Brain microvascular endothelial cell (primary cell): ENCODE measurements around the gene PRDM16.

Experiments used
- DNase-seq: peaks from one replicate; pipeline ENCODE4 v3.0.0-alpha.2; 2020
- H3K27ac ChIP-seq: fragments of 250-450 bp; sonication (Bioruptor Pico); 2 replicates; pipeline ENCODE4 v1.5.1; 2020; ENCODE audit warnings: mild to moderate bottlenecking, moderate library complexity
- H3K27me3 ChIP-seq: fragments of 250-450 bp; sonication (Bioruptor Pico); replicated peaks from 2 replicates; pipeline ENCODE4 v1.5.1; 2020; ENCODE audit warnings: mild to moderate bottlenecking
- H3K36me3 ChIP-seq: fragments of 250-450 bp; sonication (Bioruptor Pico); replicated peaks from 2 replicates; pipeline ENCODE4 v1.5.1; 2020; ENCODE audit warnings: mild to moderate bottlenecking
- H3K4me3 ChIP-seq: 2 replicates; pipeline ENCODE4 v1.5.1; 2011; ENCODE audit warnings: low read depth, mild to moderate bottlenecking, control low read depth, low read length, moderate library complexity
- in situ Hi-C: cut with HindIII; loops from 2 replicates; pipeline ENCODE4 v1.10.0; 2017; ENCODE audit warnings: low sequenced_read_pairs, low pct_ligation_motif_present
- TF ChIP-seq, protein P1 (sequence below): IDR thresholded peaks from 2 replicates; pipeline ENCODE4 v1.5.1; 2011; ENCODE audit warnings: low read depth, mild to moderate bottlenecking, moderate library complexity, low read length, control low read depth, inconsistent platforms; ENCODE audit errors: missing control alignments

The PRDM16 gene

DNA sequence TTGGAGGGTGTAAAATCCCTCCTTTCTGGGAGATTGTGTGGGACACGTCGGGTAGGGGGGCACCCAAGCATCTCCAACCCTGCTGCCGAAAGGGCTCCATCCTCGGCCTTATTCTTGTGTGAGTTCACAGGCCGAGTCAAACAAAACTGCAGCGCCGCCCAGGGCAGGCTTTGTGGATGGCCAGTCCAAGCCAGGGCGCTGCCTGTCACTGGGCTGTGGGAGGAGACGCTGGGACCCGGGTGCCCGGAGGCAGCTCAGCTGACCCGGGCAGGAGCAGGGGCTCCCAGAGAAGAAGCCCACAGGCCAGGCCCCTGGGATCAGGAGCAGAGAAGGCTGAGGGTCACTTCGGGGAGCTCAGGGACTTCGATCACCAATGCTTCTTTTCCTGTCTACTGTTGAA lies 353.6 kb downstream of the PRDM16 start:
- Histone ChIP-seq H3K4me3 (no peak overlapping the region), H3K36me3 (no peaks in the 10 kb centered on the region), H3K27ac (no peak overlapping the region), H3K27me3 (no peaks in the 10 kb centered on the region)
- DNase-seq, result no peak
- TF ChIP-seq, protein P1, sequence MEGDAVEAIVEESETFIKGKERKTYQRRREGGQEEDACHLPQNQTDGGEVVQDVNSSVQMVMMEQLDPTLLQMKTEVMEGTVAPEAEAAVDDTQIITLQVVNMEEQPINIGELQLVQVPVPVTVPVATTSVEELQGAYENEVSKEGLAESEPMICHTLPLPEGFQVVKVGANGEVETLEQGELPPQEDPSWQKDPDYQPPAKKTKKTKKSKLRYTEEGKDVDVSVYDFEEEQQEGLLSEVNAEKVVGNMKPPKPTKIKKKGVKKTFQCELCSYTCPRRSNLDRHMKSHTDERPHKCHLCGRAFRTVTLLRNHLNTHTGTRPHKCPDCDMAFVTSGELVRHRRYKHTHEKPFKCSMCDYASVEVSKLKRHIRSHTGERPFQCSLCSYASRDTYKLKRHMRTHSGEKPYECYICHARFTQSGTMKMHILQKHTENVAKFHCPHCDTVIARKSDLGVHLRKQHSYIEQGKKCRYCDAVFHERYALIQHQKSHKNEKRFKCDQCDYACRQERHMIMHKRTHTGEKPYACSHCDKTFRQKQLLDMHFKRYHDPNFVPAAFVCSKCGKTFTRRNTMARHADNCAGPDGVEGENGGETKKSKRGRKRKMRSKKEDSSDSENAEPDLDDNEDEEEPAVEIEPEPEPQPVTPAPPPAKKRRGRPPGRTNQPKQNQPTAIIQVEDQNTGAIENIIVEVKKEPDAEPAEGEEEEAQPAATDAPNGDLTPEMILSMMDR, result no peak
- in situ Hi-C loops, result loop anchor here (25.0 kb wide), 1 partner anchor 360 kb away; the partner anchor contains the start of gene PRDM16

DNA sequence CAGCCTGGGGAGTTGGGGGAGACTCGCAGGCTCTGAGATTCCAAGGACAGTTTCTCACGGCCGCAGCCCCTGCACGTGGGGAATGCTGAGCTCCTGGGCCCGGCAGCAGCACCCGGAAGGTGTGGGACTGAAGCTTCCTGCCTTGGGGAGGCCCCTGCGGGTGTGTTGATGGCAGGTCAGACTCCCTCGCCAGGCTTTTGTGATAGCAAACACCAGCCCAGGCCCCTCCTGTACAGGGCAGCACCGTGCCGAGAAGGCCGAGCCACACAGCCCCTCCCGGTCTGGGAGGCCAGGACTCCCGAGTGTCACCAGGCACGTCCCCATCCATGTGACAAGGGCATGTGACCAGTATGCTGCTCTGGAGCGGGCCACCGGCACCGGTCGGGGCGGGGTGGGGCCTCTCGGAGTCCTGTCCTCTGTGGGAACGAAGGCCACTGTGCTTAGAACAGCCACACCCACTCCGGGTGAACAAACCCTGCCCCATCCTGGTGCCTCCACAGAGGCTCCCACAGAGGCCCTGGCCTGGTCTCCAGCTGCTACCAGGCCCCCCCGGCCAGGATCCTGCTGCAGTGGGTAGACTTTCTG lies 354.3 kb downstream of the PRDM16 start:
- Histone ChIP-seq H3K36me3 (no peaks in the 10 kb centered on the region), H3K4me3 (no peak overlapping the region), H3K27me3 (no peaks in the 10 kb centered on the region), H3K27ac (no peak overlapping the region)
- in situ Hi-C loops, result loop anchor here (25.0 kb wide), 1 partner anchor 361 kb away; the partner anchor contains the start of gene PRDM16
- no peak for DNase-seq
- TF ChIP-seq, protein P1, result no peak

- in situ Hi-C loops, result loop anchor here (25.0 kb wide), 1 partner anchor 362 kb away; the partner anchor contains the start of gene PRDM16
- no peak for DNase-seq
- Histone ChIP-seq H3K4me3 (no peak overlapping the region), H3K27ac (no peak overlapping the region), H3K36me3 (no peaks in the 10 kb centered on the region), H3K27me3 (no peaks in the 10 kb centered on the region)
- TF ChIP-seq, protein P1, result no peak
These were observed 355.1 kb downstream of the PRDM16 start for GRCh38 chr1:3423896-3424611.

GRCh38 chr1:3425486-3426215 lies 356.6 kb downstream of the PRDM16 start:
- H3K36me3 ChIP-seq, result no peaks in the 10 kb centered on the region
- TF ChIP-seq, protein P1, result no peak
- no peaks in the 10 kb centered on the region for H3K27me3 ChIP-seq
- in situ Hi-C loops, result no loop called here
- no peak overlapping the region for H3K27ac ChIP-seq
- no peak for DNase-seq
- no peak overlapping the region for H3K4me3 ChIP-seq

DNA sequence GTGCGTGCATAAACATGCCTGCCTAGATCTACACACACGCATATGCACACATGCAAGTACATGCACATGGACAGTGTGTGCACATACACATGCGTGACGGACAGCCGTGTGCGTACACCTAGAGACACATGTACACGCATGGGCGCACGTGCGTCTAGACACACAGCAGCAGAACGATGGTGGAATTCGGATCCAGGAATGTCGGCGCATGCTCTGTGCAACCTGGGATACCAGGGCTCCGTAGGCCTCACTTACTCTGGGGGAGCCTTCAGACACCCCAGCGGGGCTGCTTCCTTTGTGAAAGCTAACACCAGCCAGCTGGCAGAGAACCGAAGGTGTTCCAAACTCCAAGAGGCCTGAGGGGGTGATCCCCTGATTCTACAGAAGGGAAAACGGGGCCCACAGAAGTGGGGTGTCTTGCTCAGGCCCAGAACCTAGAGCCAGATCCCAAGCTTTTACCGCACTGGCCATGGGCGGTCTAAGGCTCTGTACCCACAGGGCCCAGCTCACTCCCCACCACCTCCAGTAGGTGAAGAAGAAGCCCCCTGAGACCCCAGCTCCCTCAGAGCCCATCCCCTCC lies 358.0 kb downstream of the PRDM16 start:
- Histone ChIP-seq H3K4me3 (no peak overlapping the region), H3K27ac (no peak overlapping the region), H3K27me3 (no peaks in the 10 kb centered on the region), H3K36me3 (no peaks in the 10 kb centered on the region)
- in situ Hi-C loops, result no loop called here
- no peak for DNase-seq
- TF ChIP-seq, protein P1, result no peak
